DMS153 (cell line): ENCODE measurements around the gene CD79B.

Experiments
- DNase-seq: peaks from one replicate; lab custom pipeline; 2025; lab: John Stamatoyannopoulos, UW

The CD79B gene

DNA sequence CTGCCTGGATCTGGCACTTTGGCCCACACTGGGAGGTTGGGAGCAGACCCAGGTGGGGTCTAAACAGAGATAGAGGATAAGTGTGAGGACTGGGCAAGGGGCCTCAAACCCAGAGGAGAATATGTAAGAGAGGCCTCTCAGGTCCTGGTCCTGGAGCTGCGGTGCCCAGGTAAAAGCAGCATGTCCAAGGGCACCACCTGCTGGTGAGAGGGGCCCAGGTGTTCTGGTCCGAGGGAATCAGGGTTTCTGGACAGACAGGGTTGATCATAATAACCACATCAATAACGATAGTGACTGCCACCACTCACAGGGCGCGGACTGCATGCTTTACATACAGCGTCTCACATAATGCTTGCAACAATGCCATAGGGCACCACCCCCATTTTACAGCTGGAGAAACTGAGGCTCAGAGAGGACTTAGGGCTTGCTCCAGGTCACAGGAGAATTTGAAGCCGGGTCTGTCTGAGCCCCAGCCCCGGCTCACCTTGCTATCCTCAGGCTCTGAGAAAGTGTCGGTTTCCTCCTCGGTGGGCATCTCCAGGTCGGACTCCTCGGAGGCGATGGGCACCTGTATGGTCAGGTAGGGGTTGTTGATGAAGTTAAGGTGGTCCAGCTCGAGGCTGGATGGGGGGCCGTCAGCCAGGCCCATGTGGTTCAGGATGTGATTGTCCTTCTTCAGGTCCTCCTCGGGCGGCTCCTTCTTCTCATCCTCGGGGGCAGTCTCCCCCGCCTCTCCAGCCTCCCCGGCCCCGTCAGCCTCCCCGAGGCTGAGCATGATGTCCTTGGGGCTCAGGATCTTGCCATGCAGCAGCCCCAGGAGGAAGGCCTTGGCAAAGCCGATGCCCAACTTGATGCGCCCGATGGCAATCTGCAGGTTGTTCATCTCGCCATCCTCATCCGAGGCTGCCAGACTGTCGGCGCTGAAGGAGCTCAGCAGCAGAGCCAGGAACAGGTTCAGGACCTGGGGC, 19.1 kb upstream of the CD79B start:
- DNase-seq, result peak; percentile 18

- DNase-seq, result no peak
Observed at GRCh38 chr17:63949576-63950250, 17.6 kb upstream of the CD79B start.

GRCh38 chr17:63948521-63948920, 16.4 kb upstream of the CD79B start:
- no peak for DNase-seq

- no peak for DNase-seq
Observed at GRCh38 chr17:63947711-63948330, 15.7 kb upstream of the CD79B start.

- DNase-seq, result no peak
Observed at GRCh38 chr17:63946440-63947363, 14.6 kb upstream of the CD79B start.

- no peak for DNase-seq
Observed at GRCh38 chr17:63945784-63946439, 13.8 kb upstream of the CD79B start.

GRCh38 chr17:63944736-63945499, 12.8 kb upstream of the CD79B start:
- DNase-seq, result no peak

DNA sequence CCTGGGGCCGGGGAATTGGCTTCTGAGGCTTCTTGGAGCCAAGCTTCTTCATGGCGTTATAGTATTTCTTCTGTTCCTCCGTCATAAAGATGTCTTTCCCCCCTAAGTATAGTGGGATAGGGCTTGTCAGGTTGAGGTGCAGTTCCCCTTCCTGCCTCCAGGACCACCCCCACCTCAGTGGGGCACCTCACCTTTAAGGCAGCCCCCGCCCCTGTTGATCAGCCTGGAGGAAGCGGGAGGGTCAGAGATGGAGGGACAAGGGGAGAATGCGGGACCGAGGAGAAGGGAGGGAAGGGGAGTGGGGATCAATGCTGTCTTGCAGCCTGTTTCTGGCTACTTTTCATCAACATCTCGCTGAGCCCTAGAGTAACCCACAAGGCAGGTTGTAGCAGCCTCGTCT, 11.6 kb upstream of the CD79B start:
- DNase-seq, result no peak

DNA sequence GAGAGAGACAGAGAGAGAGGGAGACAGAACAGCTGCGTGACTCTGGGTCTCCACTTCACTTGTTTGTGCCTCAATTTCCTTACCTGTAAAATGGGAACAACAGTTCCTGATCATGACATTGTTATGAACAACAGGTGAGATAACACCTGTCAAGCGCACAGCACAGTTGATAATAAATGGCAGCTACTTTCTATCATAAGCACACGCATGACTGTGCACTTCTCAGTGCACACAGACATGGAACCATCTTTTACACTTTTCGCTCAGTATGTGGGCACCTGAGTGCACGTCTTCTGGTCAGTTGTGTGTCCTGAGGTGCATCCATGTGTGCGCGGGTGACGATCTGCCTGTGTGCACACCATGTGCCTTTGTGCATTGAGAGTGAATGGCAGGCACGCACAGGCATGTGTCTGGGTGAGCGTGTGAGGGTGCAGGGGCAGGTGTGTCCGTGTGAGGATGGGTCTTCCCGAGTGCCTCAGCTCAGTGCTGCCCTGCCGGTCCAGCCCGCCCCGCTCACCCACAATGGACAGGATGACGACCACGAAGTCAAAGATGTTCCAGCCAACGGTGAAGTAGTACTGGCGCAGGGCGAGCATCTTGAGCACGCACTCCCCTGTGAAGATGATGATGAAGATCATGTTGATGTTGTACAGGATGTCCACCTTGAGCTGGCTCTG, 10.3 kb upstream of the CD79B start:
- no peak for DNase-seq

- DNase-seq, result no peak
Observed at GRCh38 chr17:63941751-63942150, 9.6 kb upstream of the CD79B start.

GRCh38 chr17:63941162-63941561, 9.0 kb upstream of the CD79B start:
- no peak for DNase-seq

GRCh38 chr17:63940584-63940983, 8.5 kb upstream of the CD79B start:
- DNase-seq, result no peak

- no peak for DNase-seq
Observed at GRCh38 chr17:63939884-63940283, 7.8 kb upstream of the CD79B start.

DNA sequence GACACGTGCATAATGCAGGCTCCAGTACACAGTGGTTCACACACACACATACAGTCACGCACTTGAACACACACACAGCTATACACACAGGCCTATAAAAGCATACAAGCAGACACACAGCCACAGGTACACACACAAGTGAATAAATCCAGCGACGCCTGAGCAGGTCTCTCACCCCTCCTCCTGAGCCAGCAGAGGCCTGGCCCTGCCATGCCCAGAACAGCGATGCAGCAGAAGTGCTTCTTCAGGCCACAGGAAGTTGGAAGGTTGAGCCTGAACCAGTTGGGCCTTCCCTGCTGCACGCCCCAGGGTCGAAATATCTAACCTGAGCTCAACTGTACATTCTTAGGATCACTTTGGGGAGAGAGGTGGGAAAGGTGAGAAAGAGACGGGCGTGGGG, 7.3 kb upstream of the CD79B start:
- DNase-seq, result no peak

GRCh38 chr17:63937920-63938319, 5.8 kb upstream of the CD79B start:
- DNase-seq, result no peak

DNA sequence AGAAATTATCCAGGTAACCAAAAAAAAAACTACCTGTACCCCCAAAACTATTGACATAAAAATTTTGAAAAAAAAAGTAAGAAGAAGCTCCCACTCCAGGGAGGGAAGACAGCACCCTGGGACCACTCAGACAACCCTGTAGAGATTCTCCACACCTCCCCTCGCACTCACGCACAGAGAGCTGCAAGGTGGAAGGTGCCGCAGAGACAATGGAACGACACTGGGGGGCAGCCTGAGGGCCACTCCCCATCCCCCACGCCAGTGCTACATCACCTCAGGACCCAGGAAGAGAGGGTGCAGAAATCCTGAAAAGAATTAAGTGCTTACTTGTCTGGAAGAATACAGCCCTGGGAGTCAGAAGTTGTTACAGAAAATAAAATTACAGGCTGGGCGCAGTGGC, 5.2 kb upstream of the CD79B start:
- DNase-seq, result no peak

DNA sequence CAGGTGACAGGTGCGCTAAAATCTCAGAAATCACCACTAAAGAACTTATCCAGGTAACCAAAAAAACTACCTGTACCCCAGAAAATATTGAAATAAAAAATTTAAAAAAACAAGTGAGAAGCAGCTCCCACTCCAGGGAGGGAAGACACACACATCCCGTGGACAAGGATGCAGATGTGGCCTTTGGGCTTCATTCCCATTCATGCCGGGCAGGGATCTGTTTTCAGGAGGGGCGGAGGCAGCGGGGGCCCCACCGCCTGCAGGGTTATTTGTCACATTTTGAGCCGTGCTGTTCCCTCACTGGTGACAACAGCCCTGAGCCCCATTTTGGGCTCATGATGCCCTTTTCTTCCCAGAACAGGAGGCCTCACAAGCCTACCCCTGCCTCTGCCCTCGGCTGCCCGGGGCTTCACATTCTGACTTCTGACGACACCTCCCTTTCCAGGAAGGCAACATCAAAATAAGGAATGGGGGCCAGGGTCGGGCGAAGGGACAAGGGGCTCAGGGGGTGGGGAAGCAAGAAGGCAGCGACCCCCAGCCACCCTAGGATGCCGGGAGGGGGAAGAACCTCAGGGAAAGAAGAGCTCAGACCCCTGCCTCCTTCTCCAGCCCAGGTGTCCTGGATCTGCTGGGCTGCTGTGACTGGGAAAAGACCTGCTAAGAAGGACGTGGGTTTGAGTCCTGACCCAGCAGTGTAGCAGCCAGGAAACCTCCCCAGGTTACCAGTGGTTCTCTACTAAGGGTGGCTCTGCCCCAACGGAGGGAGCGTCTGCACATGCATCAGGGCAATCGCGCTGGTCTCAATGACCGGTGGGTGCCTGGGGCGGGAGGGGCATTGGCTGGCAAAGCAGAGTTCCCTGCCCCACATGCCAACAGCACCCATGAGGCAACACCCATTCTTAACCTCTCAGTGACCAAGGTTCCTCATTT, 2.3 kb upstream of the CD79B start:
- DNase-seq, result no peak

GRCh38 chr17:63933598-63933997, 1.5 kb upstream of the CD79B start:
- DNase-seq, result no peak

- no peak for DNase-seq
Observed at GRCh38 chr17:63932721-63933120, 590 bp upstream of the CD79B start.
